ENCODE data around the gene GAS6.

The GAS6 gene

GRCh38 chr13:113850722-113851479 lies 13.0 kb downstream of the GAS6 start:
- DNase-seq: no peak

- no peak for DNase-seq
Measured at GRCh38 chr13:113849981-113850721, 13.7 kb downstream of the GAS6 start.

- no peak for DNase-seq
Measured at GRCh38 chr13:113849546-113849945, 14.3 kb downstream of the GAS6 start.

- DNase-seq: no peak
Measured at GRCh38 chr13:113848431-113849260, 15.2 kb downstream of the GAS6 start.

GRCh38 chr13:113848020-113848419 lies 15.9 kb downstream of the GAS6 start:
- DNase-seq: no peak

- no peak for DNase-seq
Measured at GRCh38 chr13:113846636-113847318, 17.1 kb downstream of the GAS6 start.

- no peak for DNase-seq
Measured at GRCh38 chr13:113845723-113846635, 17.9 kb downstream of the GAS6 start.

- no peak for DNase-seq
Measured at GRCh38 chr13:113845055-113845454, 18.8 kb downstream of the GAS6 start.

GRCh38 chr13:113843864-113844556 lies 19.9 kb downstream of the GAS6 start:
- DNase-seq: no peak

GRCh38 chr13:113843063-113843654 lies 20.7 kb downstream of the GAS6 start:
- DNase-seq: no peak

- no peak for DNase-seq
Measured at GRCh38 chr13:113842336-113843062, 21.4 kb downstream of the GAS6 start.

- no peak for DNase-seq
Measured at GRCh38 chr13:113841353-113841650, 22.6 kb downstream of the GAS6 start.

- DNase-seq: no peak
Measured at GRCh38 chr13:113840541-113841352, 23.1 kb downstream of the GAS6 start.

- DNase-seq: no peak
Measured at GRCh38 chr13:113839536-113840204, 24.2 kb downstream of the GAS6 start.

GRCh38 chr13:113838711-113839201 lies 25.1 kb downstream of the GAS6 start:
- no peak for DNase-seq

GRCh38 chr13:113837560-113838355 lies 26.1 kb downstream of the GAS6 start:
- DNase-seq: peak; percentile 26 to 49

- DNase-seq: peak in 1 of 2 experiments; percentile 15
Measured at GRCh38 chr13:113836768-113837559, 26.9 kb downstream of the GAS6 start.

All from SW 1271 (cell line).